ENCODE measurements around the gene JAM3. TPM values are rescaled to one million over a fixed set of nuclear protein-coding genes. Genes with fewer than 3 reads are reported as not detected.
"Not testable (repeated sequence)": the region's sequence is repeated elsewhere in the genome, so short reads cannot be mapped to it uniquely, and the experiment has no call there.

JAM3 gene
- total and polyA plus RNA-seq, 8 donors = 4.0 to 83.4 (median 20.0) TPM

DNA sequence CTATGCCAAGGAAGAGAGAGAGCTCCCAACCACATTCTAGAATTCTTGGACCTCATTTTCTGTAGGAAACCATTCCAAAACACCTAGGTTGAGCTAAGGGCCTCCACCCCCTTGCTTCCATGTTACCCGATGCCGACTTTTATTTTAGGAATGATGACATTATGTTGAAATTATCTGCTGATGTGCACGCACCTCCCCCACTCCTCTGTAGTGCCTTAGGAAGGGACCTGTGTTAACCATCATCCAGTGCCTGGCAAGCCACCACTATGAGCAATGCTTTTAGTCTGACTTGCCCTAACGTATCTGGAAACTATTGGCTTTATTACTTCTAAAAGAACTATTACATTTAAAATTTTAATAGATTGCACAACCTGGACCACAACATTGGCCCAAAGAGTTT, 112.8 kb downstream of the JAM3 start:
- TF ChIP-seq POLR2AphosphoS5 (IDR thresholded peaks at IDR 0.05) = no peak
- TF ChIP-seq CTCF (IDR thresholded peaks at IDR 0.05) = no peak
- no peak for TF ChIP-seq POLR2A (IDR thresholded peaks at IDR 0.05)
- TF ChIP-seq EP300 (IDR thresholded peaks at IDR 0.05) = no peak
- intact Hi-C loops (cut with DNase I; ENCODE audit: low total_unique reads) = no loop called here
- Histone ChIP-seq H3K9me3 (no peaks in the 10 kb centered on the region), H3K36me3 (peaks cover 20 to 81% (median 72%) of the 10 kb centered on the region in 4 donors), H3K27me3 (no peaks in the 10 kb centered on the region), H3K4me3 (no peak overlapping the region), H3K4me1 (no peaks in the 10 kb centered on the region), H3K27ac (no peak overlapping the region)
- DNase-seq = no peak
- 86 to 98% (median 95%) methylated on average over 4 of the region's 4 CpGs for WGBS, 5 donors

GRCh38 chr11:134188092-134188491, 119.2 kb downstream of the JAM3 start:
- 91 to 99% (median 98%) methylated on average over 7 to 8 of the region's 8 CpGs for WGBS, 5 donors
- H3K27me3 ChIP-seq; H3K9me3 ChIP-seq; H3K27ac ChIP-seq; DNase-seq; H3K4me1 ChIP-seq; intact Hi-C loops (cut with DNase I; ENCODE audit: low total_unique reads); H3K4me3 ChIP-seq: not testable (repeated sequence)
- peaks cover 17 to 88% (median 77%) of the 10 kb centered on the region in 4 donors for H3K36me3 ChIP-seq

GRCh38 chr11:134196756-134197155, 127.9 kb downstream of the JAM3 start:
- H3K36me3 ChIP-seq = peaks cover 19 to 90% (median 66%) of the 10 kb centered on the region in 4 donors
- WGBS, 5 donors = 91 to 94% (median 93%) methylated on average over 4 of the region's 4 CpGs
- H3K4me1 ChIP-seq = no peaks in the 10 kb centered on the region
- H3K27ac ChIP-seq = no peak overlapping the region
- no peak overlapping the region for H3K4me3 ChIP-seq
- no peaks in the 10 kb centered on the region for H3K27me3 ChIP-seq
- no peak for TF ChIP-seq CTCF (IDR thresholded peaks at IDR 0.05)
- DNase-seq = no peak
- no peaks in the 10 kb centered on the region for H3K9me3 ChIP-seq
- intact Hi-C loops (cut with DNase I; ENCODE audit: low total_unique reads) = no loop called here

DNA sequence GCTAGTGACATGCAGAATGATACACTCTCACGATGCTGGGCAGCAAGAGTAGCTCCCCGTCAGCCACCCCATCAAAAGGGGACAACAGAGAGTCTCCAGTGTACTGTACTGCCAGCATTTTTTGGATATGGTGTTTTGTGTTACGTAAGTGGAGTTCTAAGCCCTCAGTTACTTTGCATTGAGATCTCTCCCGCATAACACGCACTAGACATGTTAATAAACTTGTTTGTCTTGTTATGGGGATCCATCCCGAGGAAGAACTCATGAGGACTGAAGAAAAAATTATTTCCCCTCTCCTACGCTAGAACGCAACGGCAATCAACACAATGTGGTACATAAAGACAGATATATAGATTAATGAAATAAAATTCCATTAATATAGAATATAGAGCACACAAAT, 130.7 kb downstream of the JAM3 start:
- intact Hi-C loops (cut with DNase I; ENCODE audit: low total_unique reads) = no loop called here
- Histone ChIP-seq H3K9me3 (no peaks in the 10 kb centered on the region), H3K27ac (no peak overlapping the region), H3K36me3 (peaks cover 21 to 92% (median 66%) of the 10 kb centered on the region in 4 donors), H3K27me3 (no peaks in the 10 kb centered on the region), H3K4me1 (no peaks in the 10 kb centered on the region), H3K4me3 (no peak overlapping the region)
- WGBS, 5 donors = 93 to 99% (median 96%) methylated on average over 9 of the region's 9 CpGs
- no peak for TF ChIP-seq EP300 (IDR thresholded peaks at IDR 0.05)
- no peak for TF ChIP-seq CTCF (IDR thresholded peaks at IDR 0.05)
- TF ChIP-seq POLR2A (IDR thresholded peaks at IDR 0.05) = no peak
- TF ChIP-seq POLR2AphosphoS5 (IDR thresholded peaks at IDR 0.05) = no peak
- no peak for DNase-seq

DNA sequence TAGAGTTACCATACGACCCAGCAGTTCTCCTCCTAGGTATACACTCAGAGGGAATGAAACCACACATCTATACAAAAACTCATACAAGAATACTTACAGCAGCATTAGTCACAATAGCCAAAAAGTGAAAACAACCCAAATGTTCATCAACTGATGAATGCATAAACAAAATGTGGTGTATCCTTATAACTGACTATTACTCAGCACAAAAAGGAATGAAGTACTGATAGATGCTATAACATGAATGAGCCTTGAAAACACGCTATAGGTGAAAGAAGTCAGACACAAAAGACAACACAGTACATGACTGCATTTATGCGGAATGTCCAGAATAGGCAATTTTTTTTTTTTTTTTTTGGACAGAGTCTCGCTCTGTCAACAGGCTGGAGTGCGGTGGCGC, 131.8 kb downstream of the JAM3 start:
- no peak for TF ChIP-seq CTCF (IDR thresholded peaks at IDR 0.05)
- no peak for TF ChIP-seq EP300 (IDR thresholded peaks at IDR 0.05)
- TF ChIP-seq POLR2AphosphoS5 (IDR thresholded peaks at IDR 0.05) = no peak
- no peak for TF ChIP-seq POLR2A (IDR thresholded peaks at IDR 0.05)
- H3K4me1 ChIP-seq = no peaks in the 10 kb centered on the region
- 92 to 98% (median 97%) methylated on average over 6 of the region's 6 CpGs for WGBS, 5 donors
- intact Hi-C loops (cut with DNase I; ENCODE audit: low total_unique reads) = no loop called here
- no peak for DNase-seq
- no peaks in the 10 kb centered on the region for H3K27me3 ChIP-seq
- no peak overlapping the region for H3K27ac ChIP-seq
- no peak overlapping the region for H3K4me3 ChIP-seq
- peaks cover 25 to 96% (median 69%) of the 10 kb centered on the region in 4 donors for H3K36me3 ChIP-seq
- H3K9me3 ChIP-seq = no peaks in the 10 kb centered on the region

Other genes with a start within 250 kb of the JAM3 start
- not detected for gene SPATA19, start 223.6 kb upstream of the JAM3 start, total RNA-seq
- under 1 TPM in 1 of 3 donors, not detected in 2; 0.23 TPM for gene SPATA19, start 223.6 kb upstream of the JAM3 start, polyA plus RNA-seq
- gene IGSF9B, start 112.1 kb upstream of the JAM3 start, total RNA-seq = 10 to 100 TPM in 2 of 5 donors, 1 to 10 TPM in 2, under 1 TPM in 1; 0.58 to 22.3 (median 5.5) TPM
- gene IGSF9B, start 112.1 kb upstream of the JAM3 start, polyA plus RNA-seq = 1 to 10 TPM in 1 of 3 donors, under 1 TPM in 1, not detected in 1; 0.44 to 3.1 TPM
- gene NCAPD3, start 154.9 kb downstream of the JAM3 start, total RNA-seq = 10 to 100 TPM in 4 of 5 donors, 1 to 10 TPM in 1; 3.5 to 27.8 (median 19.2) TPM
- 1 to 10 TPM; 3.3 to 6.4 (median 4.0) TPM for gene NCAPD3, start 154.9 kb downstream of the JAM3 start, polyA plus RNA-seq
- 10 to 100 TPM; 11.7 to 90.4 (median 28.5) TPM for gene VPS26B, start 155.6 kb downstream of the JAM3 start, total RNA-seq
- 10 to 100 TPM; 15.6 to 19.7 (median 18.5) TPM for gene VPS26B, start 155.6 kb downstream of the JAM3 start, polyA plus RNA-seq
- gene THYN1, start 184.3 kb downstream of the JAM3 start, total RNA-seq = 10 to 100 TPM in 4 of 5 donors, 1 to 10 TPM in 1; 4.6 to 56.2 (median 19.1) TPM
- 10 to 100 TPM; 42.0 to 62.1 (median 49.5) TPM for gene THYN1, start 184.3 kb downstream of the JAM3 start, polyA plus RNA-seq
- 10 to 100 TPM; 24.3 to 44.6 (median 29.7) TPM for gene ACAD8, start 184.5 kb downstream of the JAM3 start, total RNA-seq
- 10 to 100 TPM; 15.1 to 19.7 (median 18.6) TPM for gene ACAD8, start 184.5 kb downstream of the JAM3 start, polyA plus RNA-seq
- gene GLB1L3, start 207.3 kb downstream of the JAM3 start, total RNA-seq = not detected
- gene GLB1L3, start 207.3 kb downstream of the JAM3 start, polyA plus RNA-seq = under 1 TPM in 1 of 3 donors, not detected in 2; 0.08 TPM